Bronchial epithelial cell (primary cell): ENCODE data around the gene EED. TPM values are rescaled to one million over a fixed set of nuclear protein-coding genes. Genes with fewer than 3 reads are reported as not detected.

Experiments
- DNase-seq: peaks from one replicate; pipeline ENCODE4 v3.0.0-alpha.2; 2010; ENCODE audit warnings: low read depth
- FAIRE-seq: peaks from 2 replicates; lab custom pipeline; 2011; peaks lifted over from hg19 to GRCh38; lab: Jason Lieb, UNC
- H3K27me3 ChIP-seq: 2 replicates; pipeline ENCODE4 v1.5.1; 2011; ENCODE audit warnings: low read length; ENCODE audit not compliant: control insufficient read depth, insufficient read depth
- H3K36me3 ChIP-seq: 2 replicates; pipeline ENCODE4 v1.5.1; 2011; ENCODE audit warnings: low read length; ENCODE audit not compliant: control insufficient read depth, insufficient read depth
- H3K4me3 ChIP-seq: 2 replicates; pipeline ENCODE4 v1.5.1; 2011; ENCODE audit warnings: mild to moderate bottlenecking, low read depth, low read length, control low read depth
- CTCF ChIP-seq: IDR thresholded peaks from 2 replicates; pipeline ENCODE4 v1.5.1; 2011; ENCODE audit warnings: mild to moderate bottlenecking, moderate library complexity, low read length, control low read depth, inconsistent platforms; ENCODE audit not compliant: insufficient read depth, severe bottlenecking
- total RNA-seq: library from RNA; depleted of rRNA; stranded (reverse); fragments of >200 nt; gene quantifications from 2 replicates; pipeline ENCODE4 v1.2.1, GENCODE V29; 2014

EED gene
- total RNA-seq, 1 donor from 2014 or later, result 13.7 TPM

DNA sequence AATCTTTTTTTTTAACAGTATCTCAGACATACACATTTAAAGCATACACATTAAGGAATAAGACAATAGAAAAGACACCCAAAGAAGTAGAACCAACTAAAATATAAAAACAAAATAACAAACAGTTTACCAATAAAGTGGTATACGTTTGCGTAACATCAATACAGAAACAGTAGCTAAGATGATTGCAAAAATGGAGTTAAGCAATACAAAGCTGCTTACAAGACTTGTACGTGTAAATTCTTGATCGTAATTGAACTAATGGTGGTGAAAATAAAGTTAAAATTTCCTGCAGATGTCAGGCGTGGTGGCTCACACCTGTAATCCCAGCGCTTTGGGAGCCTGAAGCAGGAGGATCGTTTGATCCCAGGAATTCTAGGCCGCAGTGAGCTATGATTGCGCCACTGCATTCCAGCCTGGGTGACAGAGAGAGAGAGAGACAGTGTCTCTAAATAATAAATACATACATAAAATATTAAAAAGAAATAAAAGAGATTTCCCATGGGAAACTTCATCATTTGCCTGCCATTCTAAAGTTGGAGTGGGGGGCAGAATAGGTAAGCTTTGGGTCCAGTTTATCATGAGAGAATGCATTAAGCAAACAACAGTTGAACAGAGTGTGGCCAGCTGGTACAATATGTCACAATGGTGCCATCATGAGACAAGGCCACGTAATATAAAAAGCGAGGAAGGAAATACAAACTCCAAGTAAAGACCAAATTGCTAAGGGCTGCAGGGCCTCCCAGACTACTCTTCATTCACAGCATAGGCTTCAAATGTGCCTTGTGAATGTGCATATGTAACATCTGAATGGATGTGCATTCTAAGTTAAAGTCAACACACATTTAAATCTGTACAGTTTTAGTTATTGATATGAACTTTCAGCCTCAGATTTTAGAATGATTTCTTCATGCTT is 38.9 kb upstream of the EED start:
- FAIRE-seq, result no peak
- Histone ChIP-seq H3K36me3 (no peaks in the 10 kb centered on the region), H3K4me3 (no peak overlapping the region), H3K27me3 (no peaks in the 10 kb centered on the region)
- no peak for TF ChIP-seq CTCF
- DNase-seq, result no peak

DNA sequence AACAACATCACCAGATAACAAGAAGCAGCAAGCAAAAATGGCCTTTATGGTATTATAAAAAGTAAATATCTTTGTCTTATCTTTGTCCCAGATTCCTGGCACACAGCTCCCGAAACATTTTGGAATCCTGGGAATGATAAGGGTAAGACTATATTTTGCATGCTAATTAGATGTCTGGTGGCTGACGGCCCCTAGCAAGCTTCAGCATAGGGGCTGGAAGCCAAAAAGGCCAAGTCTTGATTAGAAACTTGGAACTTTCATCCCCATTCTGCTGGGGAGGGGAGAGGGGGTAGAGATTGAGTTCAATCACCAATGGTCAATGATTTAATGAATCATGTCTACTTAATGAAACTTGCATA is 38.2 kb upstream of the EED start:
- TF ChIP-seq CTCF, result no peak
- Histone ChIP-seq H3K36me3 (no peaks in the 10 kb centered on the region), H3K4me3 (no peak overlapping the region), H3K27me3 (no peaks in the 10 kb centered on the region)
- no peak for FAIRE-seq
- DNase-seq, result no peak

DNA sequence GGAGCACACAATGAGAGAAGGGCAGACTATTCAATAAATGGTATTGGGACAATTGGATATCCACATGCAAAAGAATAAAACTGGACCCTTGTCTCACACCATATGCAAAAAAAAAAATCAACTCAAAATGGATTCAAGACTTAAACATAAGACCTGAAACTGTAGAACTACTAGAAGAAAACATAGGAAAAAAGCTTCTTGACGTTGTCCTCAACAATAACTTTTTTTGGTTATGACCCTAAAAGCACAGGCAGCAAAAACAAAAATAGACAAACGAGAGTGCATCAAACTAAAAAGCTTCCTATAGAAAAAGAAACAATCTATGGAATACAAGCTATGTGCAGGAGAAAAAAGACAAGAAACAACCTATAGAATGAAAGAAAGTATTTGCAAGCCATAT is 37.1 kb upstream of the EED start:
- Histone ChIP-seq H3K36me3 (no peaks in the 10 kb centered on the region), H3K4me3 (no peak overlapping the region), H3K27me3 (no peaks in the 10 kb centered on the region)
- FAIRE-seq, result no peak
- no peak for DNase-seq
- TF ChIP-seq CTCF, result no peak

GRCh38 chr11:86208572-86208971 is 36.0 kb upstream of the EED start:
- Histone ChIP-seq H3K36me3 (no peaks in the 10 kb centered on the region), H3K27me3 (no peaks in the 10 kb centered on the region), H3K4me3 (no peak overlapping the region)
- no peak for TF ChIP-seq CTCF
- DNase-seq (no peak), FAIRE-seq (no peak)

- DNase-seq, result no peak
- FAIRE-seq, result no peak
- TF ChIP-seq CTCF, result no peak
- no peaks in the 10 kb centered on the region for H3K27me3 ChIP-seq
- no peaks in the 10 kb centered on the region for H3K36me3 ChIP-seq
- H3K4me3 ChIP-seq, result no peak overlapping the region
Measured at GRCh38 chr11:86209806-86210657, 34.5 kb upstream of the EED start.
